ENCODE results near the gene FREM2.

FREM2 gene

GRCh38 chr13:38826182-38826813 is 139.4 kb downstream of the FREM2 start:
- no peak for DNase-seq (ENCODE audit: low read depth in 2 of 2)

- DNase-seq (ENCODE audit: low read depth in 2 of 2) = no peak
Measured at GRCh38 chr13:38830442-38831045, 143.7 kb downstream of the FREM2 start.

GRCh38 chr13:38844581-38844980 is 157.7 kb downstream of the FREM2 start:
- DNase-seq (ENCODE audit: low read depth in 2 of 2) = no peak

GRCh38 chr13:38848360-38848759 is 161.5 kb downstream of the FREM2 start:
- no peak for DNase-seq (ENCODE audit: low read depth in 2 of 2)

- DNase-seq (ENCODE audit: low read depth in 2 of 2) = no peak
Measured at GRCh38 chr13:38849315-38849714, 162.4 kb downstream of the FREM2 start.

GRCh38 chr13:38850868-38851626 is 164.2 kb downstream of the FREM2 start:
- no peak for DNase-seq (ENCODE audit: low read depth in 2 of 2)

- no peak for DNase-seq (ENCODE audit: low read depth in 2 of 2)
Measured at GRCh38 chr13:38854226-38854625, 167.3 kb downstream of the FREM2 start.

- no peak for DNase-seq (ENCODE audit: low read depth in 2 of 2)
Measured at GRCh38 chr13:38856065-38856464, 169.2 kb downstream of the FREM2 start.

GRCh38 chr13:38862443-38862842 is 175.6 kb downstream of the FREM2 start:
- no peak for DNase-seq (ENCODE audit: low read depth in 2 of 2)

- DNase-seq (ENCODE audit: low read depth in 2 of 2) = no peak
Measured at GRCh38 chr13:38863536-38863935, 176.7 kb downstream of the FREM2 start.

GRCh38 chr13:38866649-38867048 is 179.8 kb downstream of the FREM2 start:
- no peak for DNase-seq (ENCODE audit: low read depth in 2 of 2)

GRCh38 chr13:38868399-38868798 is 181.5 kb downstream of the FREM2 start:
- DNase-seq (ENCODE audit: low read depth in 2 of 2) = no peak

GRCh38 chr13:38868870-38869269 is 182.0 kb downstream of the FREM2 start:
- no peak for DNase-seq (ENCODE audit: low read depth in 2 of 2)

- DNase-seq (ENCODE audit: low read depth in 2 of 2) = no peak
Measured at GRCh38 chr13:38871275-38871674, 184.4 kb downstream of the FREM2 start.

- peak; percentile 11 to 21 for DNase-seq (ENCODE audit: low read depth in 2 of 2)
Measured at GRCh38 chr13:38872693-38873092, 185.8 kb downstream of the FREM2 start.

- DNase-seq (ENCODE audit: low read depth in 2 of 2) = no peak
Measured at GRCh38 chr13:38875186-38875875, 188.5 kb downstream of the FREM2 start.

GRCh38 chr13:38879278-38879677 is 192.4 kb downstream of the FREM2 start:
- no peak for DNase-seq (ENCODE audit: low read depth in 2 of 2)

- DNase-seq (ENCODE audit: low read depth in 2 of 2) = no peak
Measured at GRCh38 chr13:38879786-38880185, 192.9 kb downstream of the FREM2 start.

GRCh38 chr13:38880397-38880796 is 193.5 kb downstream of the FREM2 start:
- DNase-seq (ENCODE audit: low read depth in 2 of 2) = no peak

GRCh38 chr13:38883783-38884182 is 196.9 kb downstream of the FREM2 start:
- DNase-seq (ENCODE audit: low read depth in 2 of 2) = no peak

- DNase-seq (ENCODE audit: low read depth in 2 of 2) = no peak
Measured at GRCh38 chr13:38888309-38888708, 201.4 kb downstream of the FREM2 start.

- DNase-seq (ENCODE audit: low read depth in 2 of 2) = no peak
Measured at GRCh38 chr13:38895075-38895474, 208.2 kb downstream of the FREM2 start.

Data from stimulated activated CD4-positive, alpha-beta T cell treated with anti-CD3 and anti-CD28 coated beads, Interleukin-4, amount 100 ng/mL, for 48 hours (primary cell).